Hepatocyte (in vitro differentiated cells): ENCODE results near the gene NOP14.
"Not testable (repeated sequence)": the region's sequence is repeated elsewhere in the genome, so short reads cannot be mapped to it uniquely, and the experiment has no call there.

ENCODE experiments used
- EZH2 ChIP-seq: fragments of 200-600 bp; sonication (generic); IDR thresholded peaks from 2 replicates; pipeline ENCODE4 v1.6.1; 2016; ENCODE audit warnings: antibody characterized with exemption, mild to moderate bottlenecking, borderline replicate concordance
- EZH2phosphoT487 ChIP-seq: fragments of 200-600 bp; sonication (generic); IDR thresholded peaks from one replicate; pipeline ENCODE4 v1.6.1; 2018; ENCODE audit warnings: antibody characterized with exemption, mild to moderate bottlenecking, low read depth, moderate library complexity; ENCODE audit not compliant: unreplicated experiment, severe bottlenecking
- TF ChIP-seq, protein P1 (sequence below): fragments of 200-600 bp; sonication (generic); IDR thresholded peaks from 2 replicates; pipeline ENCODE4 v1.5.1; 2016; ENCODE audit warnings: antibody characterized with exemption, mild to moderate bottlenecking; ENCODE audit not compliant: poor library complexity

DNA sequence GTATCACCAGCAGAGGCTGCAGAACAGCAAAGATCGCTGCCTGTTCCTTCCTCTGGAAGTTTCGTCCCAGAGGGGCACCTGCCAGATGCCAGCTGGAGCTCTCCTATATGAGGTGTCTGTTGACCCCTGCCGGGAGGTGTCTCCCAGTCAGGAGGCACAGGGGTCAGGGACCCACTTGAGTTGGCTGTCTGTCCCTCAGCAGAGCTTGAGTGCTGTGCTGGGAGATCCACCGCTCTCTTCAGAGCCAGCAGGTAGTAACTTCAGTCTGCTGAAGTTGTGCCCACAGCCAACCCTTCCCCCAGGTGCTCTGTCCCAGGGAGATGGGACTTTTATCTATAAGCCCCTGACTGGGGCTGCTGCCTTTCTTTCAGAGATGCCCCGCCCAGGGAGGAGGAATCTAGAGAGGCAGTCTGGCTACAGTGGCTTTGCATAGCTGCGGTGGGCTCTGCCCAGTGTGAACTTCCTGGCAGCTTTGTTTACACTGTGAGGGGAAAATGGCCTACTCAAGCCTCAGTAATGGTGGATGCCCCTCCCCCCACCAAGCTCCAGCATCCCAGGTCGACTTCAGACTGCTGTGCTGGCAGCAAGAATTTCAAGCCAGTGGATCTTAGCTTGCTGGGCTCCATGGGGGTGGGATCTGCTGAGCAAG, 40.6 kb downstream of the NOP14 start:
- TF ChIP-seq, protein P1, sequence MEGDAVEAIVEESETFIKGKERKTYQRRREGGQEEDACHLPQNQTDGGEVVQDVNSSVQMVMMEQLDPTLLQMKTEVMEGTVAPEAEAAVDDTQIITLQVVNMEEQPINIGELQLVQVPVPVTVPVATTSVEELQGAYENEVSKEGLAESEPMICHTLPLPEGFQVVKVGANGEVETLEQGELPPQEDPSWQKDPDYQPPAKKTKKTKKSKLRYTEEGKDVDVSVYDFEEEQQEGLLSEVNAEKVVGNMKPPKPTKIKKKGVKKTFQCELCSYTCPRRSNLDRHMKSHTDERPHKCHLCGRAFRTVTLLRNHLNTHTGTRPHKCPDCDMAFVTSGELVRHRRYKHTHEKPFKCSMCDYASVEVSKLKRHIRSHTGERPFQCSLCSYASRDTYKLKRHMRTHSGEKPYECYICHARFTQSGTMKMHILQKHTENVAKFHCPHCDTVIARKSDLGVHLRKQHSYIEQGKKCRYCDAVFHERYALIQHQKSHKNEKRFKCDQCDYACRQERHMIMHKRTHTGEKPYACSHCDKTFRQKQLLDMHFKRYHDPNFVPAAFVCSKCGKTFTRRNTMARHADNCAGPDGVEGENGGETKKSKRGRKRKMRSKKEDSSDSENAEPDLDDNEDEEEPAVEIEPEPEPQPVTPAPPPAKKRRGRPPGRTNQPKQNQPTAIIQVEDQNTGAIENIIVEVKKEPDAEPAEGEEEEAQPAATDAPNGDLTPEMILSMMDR: not testable (repeated sequence)
- TF ChIP-seq EZH2phosphoT487, EZH2: not testable (repeated sequence)
